Measurements from ENCODE around the gene BTLA. TPM values are rescaled to one million over a fixed set of nuclear protein-coding genes. Genes with fewer than 3 reads are reported as not detected.
"Not testable (repeated sequence)": the region's sequence is repeated elsewhere in the genome, so short reads cannot be mapped to it uniquely, and the experiment has no call there.

BTLA gene
- total RNA-seq, 4 donors from 2014 or later, result 0.22 to 0.57 (median 0.41) TPM; not detected in 1

DNA sequence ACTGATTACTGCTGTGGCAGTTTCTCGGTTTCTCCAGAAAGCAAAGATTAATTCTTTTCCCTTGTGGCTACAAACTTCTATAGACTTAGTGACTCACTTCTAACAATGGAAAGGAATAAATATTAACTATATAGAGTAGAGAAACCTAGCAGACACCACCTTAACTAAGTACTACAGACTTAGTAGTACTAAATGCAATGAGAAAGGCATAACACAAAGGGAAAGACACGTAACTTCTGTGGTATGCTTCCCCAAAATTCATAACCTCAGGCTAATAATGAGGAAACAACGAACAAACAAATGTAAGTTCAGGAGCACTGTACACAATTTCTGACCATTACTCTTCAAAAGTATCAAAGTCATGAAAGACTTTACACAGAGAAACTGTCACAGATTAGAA lies 31.3 kb upstream of the BTLA start:
- Histone ChIP-seq H3K4me3 (no peak overlapping the region), H3K4me1 (no peaks in the 10 kb centered on the region), H3K27me3 (no peaks in the 10 kb centered on the region), H3K27ac (no peak overlapping the region), H3K9me3 (no peaks in the 10 kb centered on the region), H3K36me3 (peaks cover 0 to 86% (median 24%) of the 10 kb centered on the region in 3 donors)
- intact Hi-C loops (cut with DNase I), result no loop called here
- no peak for TF ChIP-seq POLR2A (IDR thresholded peaks at IDR 0.05)
- TF ChIP-seq, protein P1, sequence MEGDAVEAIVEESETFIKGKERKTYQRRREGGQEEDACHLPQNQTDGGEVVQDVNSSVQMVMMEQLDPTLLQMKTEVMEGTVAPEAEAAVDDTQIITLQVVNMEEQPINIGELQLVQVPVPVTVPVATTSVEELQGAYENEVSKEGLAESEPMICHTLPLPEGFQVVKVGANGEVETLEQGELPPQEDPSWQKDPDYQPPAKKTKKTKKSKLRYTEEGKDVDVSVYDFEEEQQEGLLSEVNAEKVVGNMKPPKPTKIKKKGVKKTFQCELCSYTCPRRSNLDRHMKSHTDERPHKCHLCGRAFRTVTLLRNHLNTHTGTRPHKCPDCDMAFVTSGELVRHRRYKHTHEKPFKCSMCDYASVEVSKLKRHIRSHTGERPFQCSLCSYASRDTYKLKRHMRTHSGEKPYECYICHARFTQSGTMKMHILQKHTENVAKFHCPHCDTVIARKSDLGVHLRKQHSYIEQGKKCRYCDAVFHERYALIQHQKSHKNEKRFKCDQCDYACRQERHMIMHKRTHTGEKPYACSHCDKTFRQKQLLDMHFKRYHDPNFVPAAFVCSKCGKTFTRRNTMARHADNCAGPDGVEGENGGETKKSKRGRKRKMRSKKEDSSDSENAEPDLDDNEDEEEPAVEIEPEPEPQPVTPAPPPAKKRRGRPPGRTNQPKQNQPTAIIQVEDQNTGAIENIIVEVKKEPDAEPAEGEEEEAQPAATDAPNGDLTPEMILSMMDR (IDR thresholded peaks at IDR 0.05), result no peak
- WGBS, 2 donors, result 78% methylated on average over 3 of the region's 3 CpGs
- DNase-seq, result no peak

DNA sequence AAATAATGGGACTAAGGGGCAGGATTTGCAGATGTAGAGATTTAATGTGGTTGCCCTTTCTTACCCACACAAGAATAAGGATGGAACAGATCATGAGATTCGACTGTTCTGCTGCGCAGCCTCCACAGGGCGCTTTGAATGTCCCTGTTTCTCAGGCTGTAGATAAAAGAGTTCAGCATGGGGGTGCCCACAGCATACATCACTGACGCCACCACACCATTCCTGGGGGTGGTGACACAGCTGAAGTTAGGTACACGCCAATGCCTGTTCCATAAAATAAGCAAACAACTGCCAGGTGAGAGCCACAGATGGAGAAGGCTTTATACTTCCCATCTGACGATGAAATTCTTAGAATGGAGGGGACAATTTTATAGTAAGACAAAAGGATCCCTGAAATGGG lies 24.9 kb upstream of the BTLA start:
- not testable (repeated sequence) for H3K27ac ChIP-seq, H3K27me3 ChIP-seq, H3K4me1 ChIP-seq, H3K4me3 ChIP-seq, DNase-seq, H3K9me3 ChIP-seq
- 90 to 96% methylated on average over 5 to 6 of the region's 6 CpGs for WGBS, 2 donors
- intact Hi-C loops (cut with DNase I), result loop anchor here (5.0 to 10.0 kb wide), 2 partner anchors 197 to 229 kb away; partner anchors contain the start of gene SLC9C1
- peaks cover 0 to 43% (median 5%) of the 10 kb centered on the region in 3 donors for H3K36me3 ChIP-seq

DNA sequence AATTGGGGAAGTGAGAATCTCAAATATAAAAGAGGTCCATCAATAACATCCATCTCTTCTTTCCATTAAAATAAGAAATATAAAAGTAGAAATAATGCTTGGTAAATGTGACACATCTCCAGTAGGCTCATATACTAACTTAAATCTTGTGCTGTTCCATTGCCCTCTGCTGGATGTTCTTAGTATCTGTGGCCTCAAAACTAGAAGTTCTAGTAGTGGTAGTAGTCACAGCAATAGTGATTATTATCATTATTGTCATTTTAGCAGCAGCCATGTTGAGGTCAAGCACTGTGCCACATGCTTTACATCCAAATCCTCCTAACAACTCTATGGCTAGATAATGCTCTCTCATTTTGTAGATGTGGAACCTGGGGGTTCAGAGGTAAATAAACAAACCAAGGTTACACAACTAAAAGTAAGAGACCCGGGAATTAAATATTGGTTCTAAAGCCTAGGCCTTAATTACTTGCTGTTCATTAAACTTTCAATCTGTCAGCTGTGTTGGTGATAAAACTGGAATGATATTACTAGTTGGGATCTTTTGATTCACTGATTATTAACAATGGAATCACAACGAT lies 20.2 kb upstream of the BTLA start:
- no peak for DNase-seq
- no peak overlapping the region for H3K27ac ChIP-seq
- TF ChIP-seq, protein P1 (IDR thresholded peaks at IDR 0.05), result peak; percentile 48 to 85 (median 72)
- TF ChIP-seq POLR2A (IDR thresholded peaks at IDR 0.05), result no peak
- H3K36me3 ChIP-seq, result peaks cover 0 to 7% (median 0%) of the 10 kb centered on the region in 3 donors
- intact Hi-C loops (cut with DNase I), result loop anchor here (5.0 to 10.0 kb wide), 2 partner anchors 192 to 225 kb away; partner anchors contain the start of gene SLC9C1
- WGBS, 2 donors, result 73% methylated on average over 2 of the region's 2 CpGs
- no peaks in the 10 kb centered on the region for H3K4me1 ChIP-seq
- no peaks in the 10 kb centered on the region for H3K27me3 ChIP-seq
- no peak overlapping the region for H3K4me3 ChIP-seq
- no peaks in the 10 kb centered on the region for H3K9me3 ChIP-seq

DNA sequence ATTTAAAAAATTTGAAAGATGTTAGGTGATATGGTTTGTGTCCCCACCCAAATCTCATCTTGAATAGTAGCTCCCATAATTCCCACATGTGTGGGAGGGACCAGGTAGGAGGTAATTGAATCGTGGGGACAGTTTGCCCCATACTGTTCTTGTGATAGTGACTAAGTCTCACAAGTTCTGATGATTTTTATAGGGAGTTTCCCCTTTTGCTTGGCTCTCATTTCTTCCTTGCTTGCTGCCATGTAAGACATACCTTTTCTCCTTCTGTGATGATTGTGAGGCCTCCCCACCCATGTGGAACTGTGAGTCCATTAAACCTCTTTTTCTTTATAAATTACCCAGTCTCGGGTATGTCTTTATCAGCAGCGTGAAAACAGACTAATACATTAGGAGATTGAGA lies 19.7 kb upstream of the BTLA start:
- H3K36me3 ChIP-seq; H3K27ac ChIP-seq; H3K9me3 ChIP-seq; DNase-seq; H3K4me3 ChIP-seq; H3K27me3 ChIP-seq; intact Hi-C loops (cut with DNase I); H3K4me1 ChIP-seq: not testable (repeated sequence)
- WGBS, 2 donors, result 56 to 68% methylated on average over 3 of the region's 3 CpGs

DNA sequence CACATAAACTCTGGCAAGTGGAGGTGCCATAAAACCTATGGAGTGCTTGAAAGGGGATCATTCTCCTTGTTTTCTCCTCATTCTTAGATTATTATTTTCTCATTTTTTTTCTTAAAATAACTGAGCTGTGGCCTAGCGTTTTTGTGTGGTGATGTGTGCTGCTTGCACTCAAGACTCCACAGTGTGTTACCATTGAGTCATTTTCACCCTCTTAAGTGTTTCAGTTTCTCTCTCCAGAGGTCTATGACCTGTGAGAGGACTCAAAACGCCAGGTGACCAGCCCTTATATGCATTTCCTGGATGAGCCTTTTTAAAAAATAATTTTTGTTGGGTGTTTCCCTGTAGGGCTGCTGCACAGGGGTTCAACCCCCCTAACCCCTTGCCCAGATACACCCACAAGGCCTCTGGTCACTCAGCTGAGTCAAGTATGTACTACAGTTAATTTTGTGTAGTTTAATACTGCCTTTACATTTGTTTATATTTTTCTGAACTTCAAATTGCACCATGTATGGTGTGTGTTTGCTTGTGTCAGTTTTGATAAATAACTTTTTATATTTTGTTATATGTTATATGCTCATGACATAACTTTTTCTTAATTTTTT lies 15.4 kb upstream of the BTLA start:
- DNase-seq, result no peak
- intact Hi-C loops (cut with DNase I), result no loop called here
- Histone ChIP-seq H3K36me3 (no peaks in the 10 kb centered on the region), H3K4me1 (no peaks in the 10 kb centered on the region), H3K9me3 (no peaks in the 10 kb centered on the region), H3K4me3 (no peak overlapping the region), H3K27ac (no peak overlapping the region), H3K27me3 (no peaks in the 10 kb centered on the region)
- TF ChIP-seq POLR2A (IDR thresholded peaks at IDR 0.05), result no peak
- TF ChIP-seq, protein P1 (IDR thresholded peaks at IDR 0.05), result no peak
- 58% methylated on average over 2 of the region's 2 CpGs for WGBS, 2 donors

DNA sequence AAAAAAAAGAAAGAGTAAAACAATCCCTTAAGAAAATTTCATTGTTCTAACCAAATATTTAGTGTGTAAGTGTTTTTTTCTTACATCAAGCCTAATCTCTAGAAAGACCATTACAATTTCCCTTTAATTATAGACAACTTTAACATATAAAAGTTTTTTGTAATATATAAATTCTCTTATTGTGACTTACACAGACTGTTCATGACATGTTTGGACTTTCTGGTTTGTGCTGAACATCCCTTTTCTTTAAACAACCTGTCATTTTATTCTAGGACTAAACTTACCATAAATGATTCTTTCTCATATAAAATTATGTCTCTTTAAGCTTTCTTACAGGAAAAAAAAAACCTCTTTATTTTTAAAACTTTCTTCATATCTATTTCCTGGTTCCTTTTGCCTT lies 13.0 kb upstream of the BTLA start:
- Histone ChIP-seq H3K4me1 (no peaks in the 10 kb centered on the region), H3K36me3 (no peaks in the 10 kb centered on the region), H3K9me3 (no peaks in the 10 kb centered on the region), H3K27ac (no peak overlapping the region), H3K4me3 (no peak overlapping the region), H3K27me3 (no peaks in the 10 kb centered on the region)
- intact Hi-C loops (cut with DNase I), result no loop called here
- TF ChIP-seq, protein P1 (IDR thresholded peaks at IDR 0.05), result no peak
- no peak for TF ChIP-seq POLR2A (IDR thresholded peaks at IDR 0.05)
- DNase-seq, result no peak
